PC-9 (cell line): Measurements from ENCODE around the gene PTPRD. TPM values are rescaled to one million over a fixed set of nuclear protein-coding genes. Genes with fewer than 3 reads are reported as not detected.

Experiments used
- BruUV-seq: library from RNA; stranded (reverse); fragments of 400-500 nt; replicated peaks from 2 replicates; lab custom pipeline; 2021; lab: Mats Ljungman, UMichigan
- CTCF ChIA-PET: fragments of 300-600 bp; sonication (Branson Sonifier 250); formaldehyde crosslinking; loops from one replicate; lab custom pipeline; 2022; ENCODE audit warnings: antibody characterized with exemption; lab: Charles Lee
- POLR2A ChIA-PET: fragments of 300-600 bp; sonication (Branson Sonifier 250); formaldehyde crosslinking; loops from one replicate; lab custom pipeline; 2022; ENCODE audit warnings: antibody characterized with exemption; ENCODE audit not compliant: unreplicated experiment; lab: Charles Lee
- DNase-seq, 2 experiments: peaks; one replicate each; pipeline versions ENCODE4 v3.0.0 to v3.0.0-alpha.2; 2015 to 2022; ENCODE audit warnings: mixed read lengths in 1 of 2
- H2AFZ ChIP-seq: fragments of 200-600 bp; sonication (generic); 2 replicates; pipeline ENCODE4 v1.8.1; 2017; ENCODE audit warnings: antibody characterized with exemption
- H3F3A ChIP-seq: fragments of 200-600 bp; sonication (generic); 2 replicates; pipeline ENCODE4 v1.8.1; 2017; ENCODE audit warnings: antibody characterized with exemption, mild to moderate bottlenecking, low read depth; ENCODE audit not compliant: insufficient read depth
- H3K27ac ChIP-seq: fragments of 200-600 bp; sonication (generic); 2 replicates; pipeline ENCODE4 v1.6.1; 2016; ENCODE audit warnings: mixed run types
- H3K27me3 ChIP-seq: fragments of 200-600 bp; sonication (generic); 2 replicates; pipeline ENCODE4 v1.6.1; 2016; ENCODE audit warnings: low read depth, mixed run types; ENCODE audit not compliant: insufficient read depth
- H3K36me3 ChIP-seq: fragments of 200-600 bp; sonication (generic); 2 replicates; pipeline ENCODE4 v1.6.1; 2016; ENCODE audit warnings: low read depth, mixed run types
- H3K4me1 ChIP-seq: fragments of 200-600 bp; sonication (generic); replicated peaks from 2 replicates; pipeline ENCODE4 v1.6.1; 2016; ENCODE audit warnings: mixed run types; ENCODE audit not compliant: insufficient read depth
- H3K4me2 ChIP-seq: fragments of 200-600 bp; sonication (generic); 2 replicates; pipeline ENCODE4 v1.6.1; 2017; ENCODE audit warnings: mixed run types
- H3K4me3 ChIP-seq: fragments of 200-600 bp; sonication (generic); 2 replicates; pipeline ENCODE4 v1.6.1; 2016; ENCODE audit warnings: mixed run types
- H3K79me2 ChIP-seq: fragments of 200-600 bp; sonication (generic); 2 replicates; pipeline ENCODE4 v1.6.1; 2017; ENCODE audit warnings: low read depth, mixed run types
- H3K9me2 ChIP-seq: fragments of 200-600 bp; sonication (generic); 2 replicates; pipeline ENCODE4 v1.8.1; 2017; ENCODE audit warnings: mild to moderate bottlenecking; ENCODE audit not compliant: insufficient read depth
- H3K9me3 ChIP-seq: fragments of 200-600 bp; sonication (generic); 2 replicates; pipeline ENCODE4 v1.8.1; 2016; ENCODE audit warnings: low read depth; ENCODE audit not compliant: insufficient read depth
- H4K20me1 ChIP-seq: fragments of 200-600 bp; sonication (generic); 2 replicates; pipeline ENCODE4 v1.8.1; 2017; ENCODE audit not compliant: insufficient read depth
- EZH2 ChIP-seq: fragments of 200-600 bp; sonication (generic); IDR thresholded peaks from 2 replicates; pipeline ENCODE4 v1.8.0; 2017; ENCODE audit warnings: antibody characterized with exemption, low read depth
- intact Hi-C: fragments of 100-400 bp; cut with micrococcal nuclease; formaldehyde crosslinking; loops from one replicate; pipeline ENCODE4 v1.10.0; 2022; ENCODE audit not compliant: unreplicated experiment
- total RNA-seq: library from RNA; stranded (reverse); gene quantifications from 2 replicates; pipeline ENCODE4 v1.2.3, GENCODE V29; 2021
- TF ChIP-seq, protein P1 (sequence below): fragments of 200-600 bp; sonication (generic); conservative IDR thresholded peaks from 2 replicates; pipeline ENCODE4 v1.6.1; 2017; ENCODE audit warnings: mixed run types, antibody characterized with exemption, mild to moderate bottlenecking, moderate library complexity

Gene PTPRD
- total RNA-seq, 1 experiment from 2014 or later = not detected

DNA sequence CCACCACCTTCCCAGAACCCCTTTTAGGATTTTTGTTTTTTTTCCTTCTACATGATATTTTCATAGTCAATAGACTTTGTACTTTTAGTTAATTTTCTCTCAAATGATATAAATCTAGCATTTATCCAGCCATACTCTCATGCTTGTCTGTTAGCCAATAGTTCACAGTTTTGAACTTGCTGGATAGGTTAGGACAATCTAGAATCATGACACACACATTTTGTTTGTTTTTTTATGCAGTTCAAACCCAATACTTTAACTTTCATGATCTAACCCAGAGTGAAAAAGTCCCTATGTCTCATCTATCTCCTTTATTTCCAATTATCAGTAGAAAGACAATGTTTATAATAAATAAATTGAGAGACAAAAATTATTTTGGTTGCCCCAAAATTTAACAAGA is 2303.5 kb downstream of the PTPRD start:
- H3K27me3 ChIP-seq = no peaks in the 10 kb centered on the region
- no peaks in the 10 kb centered on the region for H3K4me1 ChIP-seq
- intact Hi-C loops = no loop called here
- TF ChIP-seq, protein P1, sequence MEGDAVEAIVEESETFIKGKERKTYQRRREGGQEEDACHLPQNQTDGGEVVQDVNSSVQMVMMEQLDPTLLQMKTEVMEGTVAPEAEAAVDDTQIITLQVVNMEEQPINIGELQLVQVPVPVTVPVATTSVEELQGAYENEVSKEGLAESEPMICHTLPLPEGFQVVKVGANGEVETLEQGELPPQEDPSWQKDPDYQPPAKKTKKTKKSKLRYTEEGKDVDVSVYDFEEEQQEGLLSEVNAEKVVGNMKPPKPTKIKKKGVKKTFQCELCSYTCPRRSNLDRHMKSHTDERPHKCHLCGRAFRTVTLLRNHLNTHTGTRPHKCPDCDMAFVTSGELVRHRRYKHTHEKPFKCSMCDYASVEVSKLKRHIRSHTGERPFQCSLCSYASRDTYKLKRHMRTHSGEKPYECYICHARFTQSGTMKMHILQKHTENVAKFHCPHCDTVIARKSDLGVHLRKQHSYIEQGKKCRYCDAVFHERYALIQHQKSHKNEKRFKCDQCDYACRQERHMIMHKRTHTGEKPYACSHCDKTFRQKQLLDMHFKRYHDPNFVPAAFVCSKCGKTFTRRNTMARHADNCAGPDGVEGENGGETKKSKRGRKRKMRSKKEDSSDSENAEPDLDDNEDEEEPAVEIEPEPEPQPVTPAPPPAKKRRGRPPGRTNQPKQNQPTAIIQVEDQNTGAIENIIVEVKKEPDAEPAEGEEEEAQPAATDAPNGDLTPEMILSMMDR = no peak
- TF ChIP-seq EZH2 = no peak
- CTCF ChIA-PET = no interaction called here
- no peak overlapping the region for H2AFZ ChIP-seq
- no peaks in the 10 kb centered on the region for H3K9me2 ChIP-seq
- DNase-seq = no peak
- no peaks in the 10 kb centered on the region for H3K79me2 ChIP-seq
- no peak overlapping the region for H3K4me2 ChIP-seq
- POLR2A ChIA-PET = no interaction called here
- H3F3A ChIP-seq = no peaks in the 10 kb centered on the region
- H3K27ac ChIP-seq = no peak overlapping the region
- no peaks in the 10 kb centered on the region for H3K36me3 ChIP-seq
- H4K20me1 ChIP-seq = no peaks in the 10 kb centered on the region
- no TSS peak for BruUV-seq
- H3K4me3 ChIP-seq = no peak overlapping the region
- H3K9me3 ChIP-seq = no peaks in the 10 kb centered on the region

- H4K20me1 ChIP-seq = no peaks in the 10 kb centered on the region
- no peaks in the 10 kb centered on the region for H3K4me1 ChIP-seq
- ChIA-PET CTCF (no interaction called here), POLR2A (no interaction called here)
- no peak for TF ChIP-seq EZH2
- TF ChIP-seq, protein P1 = no peak
- BruUV-seq = no TSS peak
- H3K27me3 ChIP-seq = no peaks in the 10 kb centered on the region
- H3K79me2 ChIP-seq = no peaks in the 10 kb centered on the region
- no peaks in the 10 kb centered on the region for H3K9me3 ChIP-seq
- no peak for DNase-seq
- H3F3A ChIP-seq = no peaks in the 10 kb centered on the region
- no peaks in the 10 kb centered on the region for H3K9me2 ChIP-seq
- no peaks in the 10 kb centered on the region for H3K36me3 ChIP-seq
- H2AFZ ChIP-seq = no peak overlapping the region
- intact Hi-C loops = no loop called here
- H3K27ac ChIP-seq = no peak overlapping the region
- no peak overlapping the region for H3K4me3 ChIP-seq
- no peak overlapping the region for H3K4me2 ChIP-seq
Observed at GRCh38 chr9:8304720-8305119, 2308.1 kb downstream of the PTPRD start.

DNA sequence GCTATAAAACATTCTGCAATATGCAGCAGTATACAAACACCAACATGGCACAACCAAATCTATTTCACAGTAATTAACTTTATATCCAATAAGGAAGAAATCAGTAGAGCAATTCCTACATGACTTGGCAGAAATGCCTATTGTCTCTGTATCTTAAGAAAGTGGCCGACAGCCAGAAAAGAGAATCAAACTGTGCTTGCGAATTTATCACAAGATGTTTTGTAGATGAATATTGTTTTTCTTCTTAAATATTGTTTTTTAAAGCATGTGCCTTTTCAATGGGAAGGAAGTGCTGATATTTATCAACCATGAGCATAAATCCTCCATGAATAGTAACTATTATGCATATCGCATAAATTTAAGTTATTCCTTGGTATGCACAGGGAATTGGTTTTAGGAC is 2311.5 kb downstream of the PTPRD start:
- Histone ChIP-seq H3K27me3 (no peaks in the 10 kb centered on the region), H3K9me3 (no peaks in the 10 kb centered on the region), H2AFZ (no peak overlapping the region), H3K36me3 (no peaks in the 10 kb centered on the region), H3K4me1 (no peaks in the 10 kb centered on the region), H4K20me1 (no peaks in the 10 kb centered on the region), H3F3A (no peaks in the 10 kb centered on the region), H3K79me2 (no peaks in the 10 kb centered on the region), H3K4me2 (no peak overlapping the region), H3K27ac (no peak overlapping the region), H3K9me2 (no peaks in the 10 kb centered on the region), H3K4me3 (no peak overlapping the region)
- TF ChIP-seq, protein P1 = no peak
- no peak for TF ChIP-seq EZH2
- BruUV-seq = no TSS peak
- intact Hi-C loops = no loop called here
- no peak for DNase-seq
- ChIA-PET CTCF (no interaction called here), POLR2A (no interaction called here)
